NB4 (cell line): ENCODE data around the gene POLR1B.

Source experiments
- DNase-seq: peaks from one replicate; pipeline ENCODE4 v3.0.0; 2010; ENCODE audit warnings: low read depth
- H3K4me3 ChIP-seq: one replicate; pipeline ENCODE4 v1.5.1; 2011; ENCODE audit warnings: mild to moderate bottlenecking, low read depth, low read length, moderate library complexity
- CTCF ChIP-seq: IDR thresholded peaks from one replicate; pipeline ENCODE4 v1.5.1; 2012; ENCODE audit warnings: low read depth, low read length
- MAX ChIP-seq: IDR thresholded peaks from 2 replicates; pipeline ENCODE4 v1.6.1; 2011; ENCODE audit warnings: low read depth, low read length
- MYC ChIP-seq: IDR thresholded peaks from 2 replicates; pipeline ENCODE4 v1.6.1; 2011; ENCODE audit warnings: low read depth, low read length
- POLR2A ChIP-seq: IDR thresholded peaks from 2 replicates; pipeline ENCODE4 v1.6.1; 2011; ENCODE audit warnings: mild to moderate bottlenecking; ENCODE audit not compliant: insufficient read length; ENCODE audit errors: extremely low read depth

POLR1B gene

GRCh38 chr2:112572005-112572404, 29.7 kb downstream of the POLR1B start:
- no peak for TF ChIP-seq MAX
- TF ChIP-seq CTCF, result no peak
- no peak for TF ChIP-seq POLR2A
- no peak for TF ChIP-seq MYC

GRCh38 chr2:112577756-112578155, 35.5 kb downstream of the POLR1B start:
- no peak for DNase-seq
- no peak overlapping the region for H3K4me3 ChIP-seq
- TF ChIP-seq CTCF (no peak), MYC (no peak)

More at GRCh38 chr2:112572005-112572404, 29.7 kb downstream of the POLR1B start:
- no peak for DNase-seq
- H3K4me3 ChIP-seq, result no peak overlapping the region

GRCh38 chr2:112579241-112579640, 37.0 kb downstream of the POLR1B start:
- DNase-seq, result peak; percentile 28
- TF ChIP-seq CTCF (no peak), POLR2A (no peak)
- H3K4me3 ChIP-seq, result no peak overlapping the region

- TF ChIP-seq POLR2A, result no peak
- no peak for TF ChIP-seq CTCF
- no peak for TF ChIP-seq MYC
- no peak for TF ChIP-seq MAX
- DNase-seq, result no peak
- H3K4me3 ChIP-seq, result no peak overlapping the region
These were observed 37.8 kb downstream of the POLR1B start for GRCh38 chr2:112580084-112580483.

GRCh38 chr2:112582314-112582746, 40.1 kb downstream of the POLR1B start:
- TF ChIP-seq POLR2A (no peak), MAX (no peak), CTCF (peak; percentile 39)
- peak; percentile 77 for DNase-seq
- no peak overlapping the region for H3K4me3 ChIP-seq

- no peak for TF ChIP-seq MYC
- TF ChIP-seq MAX, result no peak
- TF ChIP-seq CTCF, result no peak
- TF ChIP-seq POLR2A, result no peak
- DNase-seq, result peak; percentile 75
- H3K4me3 ChIP-seq, result peak overlapping the region; percentile 69
These were observed 41.4 kb downstream of the POLR1B start for GRCh38 chr2:112583497-112584133.
